OCI-LY1 (cell line): ENCODE results near the gene C17orf67.

Experiments used
- H2AFZ ChIP-seq: fragments of 200-600 bp; sonication (generic), shearing (Covaris generic); 2 replicates; pipeline ENCODE4 v1.6.0; 2014; ENCODE audit warnings: antibody characterized with exemption, mild to moderate bottlenecking, low read length
- H3F3A ChIP-seq: fragments of 200-600 bp; sonication (generic), shearing (Covaris generic); 2 replicates; pipeline ENCODE4 v1.6.0; 2014; ENCODE audit warnings: mild to moderate bottlenecking, antibody characterized with exemption, low read length, moderate library complexity; ENCODE audit not compliant: insufficient read depth
- H3K27ac ChIP-seq: fragments of 200-600 bp; sonication (generic); 2 replicates; pipeline ENCODE4 v1.5.1; 2014; ENCODE audit warnings: low read length, mixed run types, mild to moderate bottlenecking, low read depth; ENCODE audit not compliant: poor library complexity, severe bottlenecking
- H3K27me3 ChIP-seq: fragments of 200-600 bp; sonication (generic); 2 replicates; pipeline ENCODE4 v1.6.0; 2014; ENCODE audit warnings: antibody characterized with exemption, mild to moderate bottlenecking, low read length, moderate library complexity; ENCODE audit not compliant: insufficient read depth
- H3K36me3 ChIP-seq: fragments of 200-600 bp; sonication (generic); 2 replicates; pipeline ENCODE4 v1.6.1; 2014; ENCODE audit warnings: mild to moderate bottlenecking, antibody characterized with exemption, low read length, moderate library complexity, mixed read lengths; ENCODE audit not compliant: insufficient read depth
- H3K4me1 ChIP-seq: fragments of 200-600 bp; sonication (generic); 2 replicates; pipeline ENCODE4 v1.5.1; 2014; ENCODE audit warnings: mild to moderate bottlenecking, low read length, moderate library complexity; ENCODE audit not compliant: insufficient read depth, severe bottlenecking
- H3K4me2 ChIP-seq: fragments of 200-600 bp; sonication (generic), shearing (Covaris generic); 2 replicates; pipeline ENCODE4 v1.6.1; 2014; ENCODE audit warnings: low read length
- H3K4me3 ChIP-seq: fragments of 200-600 bp; sonication (generic); 2 replicates; pipeline ENCODE4 v1.5.1; 2014; ENCODE audit warnings: low read length, low read depth, mild to moderate bottlenecking, mixed read lengths; ENCODE audit not compliant: poor library complexity, severe bottlenecking
- H3K79me2 ChIP-seq: fragments of 200-600 bp; shearing (Covaris generic); 2 replicates; pipeline ENCODE4 v1.6.1; 2016; ENCODE audit warnings: mixed run types, low read length, mixed read lengths; ENCODE audit not compliant: insufficient read depth
- H3K9ac ChIP-seq: fragments of 200-600 bp; sonication (generic), shearing (Covaris generic); 2 replicates; pipeline ENCODE4 v1.6.1; 2014; ENCODE audit warnings: mild to moderate bottlenecking, low read length, mixed read lengths
- H3K9me2 ChIP-seq: fragments of 200-600 bp; sonication (generic), shearing (Covaris generic); 2 replicates; pipeline ENCODE4 v1.6.1; 2014; ENCODE audit warnings: low read depth, mild to moderate bottlenecking, low read length, mixed read lengths
- H3K9me3 ChIP-seq: fragments of 200-600 bp; shearing (Covaris generic); 2 replicates; pipeline ENCODE4 v1.6.1; 2014; ENCODE audit warnings: low read length, mixed read lengths
- H4K20me1 ChIP-seq: fragments of 200-600 bp; sonication (generic), shearing (Covaris generic); 2 replicates; pipeline ENCODE4 v1.6.0; 2016; ENCODE audit warnings: mild to moderate bottlenecking, low read length; ENCODE audit not compliant: insufficient read depth
- CTCF ChIP-seq: fragments of 200-600 bp; sonication (generic), shearing (Covaris generic); IDR thresholded peaks from 2 replicates; pipeline ENCODE4 v1.5.1; 2017; ENCODE audit warnings: mild to moderate bottlenecking, antibody characterized with exemption, low read length, moderate library complexity, mixed read lengths
- EZH2 ChIP-seq: fragments of 200-600 bp; sonication (generic), shearing (Covaris generic); IDR thresholded peaks from 2 replicates; pipeline ENCODE4 v1.8.0; 2017; ENCODE audit warnings: borderline replicate concordance, mixed run types, mild to moderate bottlenecking, antibody characterized with exemption, low read length, moderate library complexity, mixed read lengths

C17orf67 gene

GRCh38 chr17:56834380-56835263 lies 902 bp upstream of the C17orf67 start:
- Histone ChIP-seq H3K27me3 (no peaks in the 10 kb centered on the region), H3K9me2 (no peaks in the 10 kb centered on the region), H3K79me2 (peaks cover 23% of the 10 kb centered on the region), H3K36me3 (peaks cover 28% of the 10 kb centered on the region; the same call in 1 of the 2 replicates), H3K9me3 (no peaks in the 10 kb centered on the region), H3F3A (no peaks in the 10 kb centered on the region), H2AFZ (no peak overlapping the region), H3K4me2 (peak overlapping the region; percentile 91), H4K20me1 (no peaks in the 10 kb centered on the region), H3K4me1 (peaks cover 62% of the 10 kb centered on the region), H3K4me3 (peak overlapping the region; percentile 83), H3K27ac (peak overlapping the region; percentile 21), H3K9ac (peak overlapping the region; percentile 82)
- TF ChIP-seq EZH2 (no peak), CTCF (peak; percentile 21; the same call in 1 of the 2 replicates)

- Histone ChIP-seq H3K9me2 (no peaks in the 10 kb centered on the region), H4K20me1 (no peaks in the 10 kb centered on the region), H3K27me3 (no peaks in the 10 kb centered on the region), H3K4me1 (peaks cover 53% of the 10 kb centered on the region), H3K9ac (peak overlapping the region; percentile 86), H3F3A (no peaks in the 10 kb centered on the region), H3K4me2 (peak overlapping the region; percentile 91), H3K9me3 (no peaks in the 10 kb centered on the region), H3K4me3 (peak overlapping the region; percentile 83), H3K27ac (peak overlapping the region; percentile 30), H3K36me3 (peaks cover 19% of the 10 kb centered on the region; the same call in 1 of the 2 replicates), H2AFZ (peak overlapping the region; percentile 91), H3K79me2 (peaks cover 14% of the 10 kb centered on the region)
- TF ChIP-seq CTCF = no peak
- no peak for TF ChIP-seq EZH2
Measured at GRCh38 chr17:56833057-56833808, 487 bp downstream of the C17orf67 start.

- Histone ChIP-seq H3K9ac (peak overlapping the region; percentile 86), H3K36me3 (peaks cover 14% of the 10 kb centered on the region; the same call in 1 of the 2 replicates), H3K9me2 (no peaks in the 10 kb centered on the region), H3K9me3 (no peaks in the 10 kb centered on the region), H3K27me3 (no peaks in the 10 kb centered on the region), H4K20me1 (no peaks in the 10 kb centered on the region), H3F3A (no peaks in the 10 kb centered on the region), H3K27ac (no peak overlapping the region), H3K4me3 (peak overlapping the region; percentile 83), H3K4me2 (peak overlapping the region; percentile 91), H3K79me2 (peaks cover 14% of the 10 kb centered on the region), H2AFZ (no peak overlapping the region), H3K4me1 (peaks cover 47% of the 10 kb centered on the region)
- TF ChIP-seq CTCF (no peak), EZH2 (no peak)
Measured at GRCh38 chr17:56832446-56832845, 1.3 kb downstream of the C17orf67 start.
